IPS-18c (cell line): ENCODE measurements around the gene SEC24D.
"Not testable (repeated sequence)": the region's sequence is repeated elsewhere in the genome, so short reads cannot be mapped to it uniquely, and the experiment has no call there.

Source experiments
- H3K4me3 ChIP-seq: 2 replicates; pipeline ENCODE4 v1.7.0; 2013; ENCODE audit warnings: low read depth, mild to moderate bottlenecking, low read length, moderate library complexity; ENCODE audit not compliant: insufficient read depth
- H3K9me3 ChIP-seq: one replicate; pipeline ENCODE4 v1.6.1; 2013; ENCODE audit warnings: mild to moderate bottlenecking, low read length, moderate library complexity; ENCODE audit not compliant: control insufficient read depth, insufficient read depth

SEC24D gene

DNA sequence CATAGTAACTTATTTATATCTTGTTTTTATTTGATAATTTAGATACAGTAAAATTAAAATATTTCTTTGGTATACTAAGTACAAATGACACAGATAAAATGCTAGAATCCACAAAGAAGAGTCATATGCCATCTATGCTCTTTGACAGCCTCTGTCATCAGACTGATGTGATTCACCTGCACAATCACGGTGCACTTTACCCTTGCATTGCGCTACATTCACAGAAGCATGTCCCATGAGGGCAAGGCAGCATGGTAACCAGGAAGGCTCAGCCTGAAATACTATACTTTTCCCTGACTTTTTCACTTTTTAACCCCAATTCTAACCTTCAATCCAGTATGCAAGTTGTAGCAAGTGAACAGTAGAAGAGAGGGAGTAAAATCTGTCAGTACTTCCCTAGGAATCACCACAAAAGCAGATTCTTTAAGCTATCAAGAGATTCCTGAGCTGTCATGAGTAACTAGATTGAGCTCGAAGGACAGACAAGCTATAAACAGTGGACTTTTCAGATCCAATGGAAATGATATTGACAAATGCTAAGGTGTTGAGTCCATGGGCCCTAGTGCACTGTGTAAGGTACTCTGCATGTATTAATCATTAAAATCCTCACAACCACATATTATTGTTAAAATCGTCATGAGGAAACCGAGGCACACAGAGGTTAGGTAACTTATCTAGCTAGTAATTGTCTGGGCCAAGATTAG is 14.2 kb downstream of the SEC24D start:
- Histone ChIP-seq H3K9me3 (no peaks in the 10 kb centered on the region), H3K4me3 (no peak overlapping the region)

DNA sequence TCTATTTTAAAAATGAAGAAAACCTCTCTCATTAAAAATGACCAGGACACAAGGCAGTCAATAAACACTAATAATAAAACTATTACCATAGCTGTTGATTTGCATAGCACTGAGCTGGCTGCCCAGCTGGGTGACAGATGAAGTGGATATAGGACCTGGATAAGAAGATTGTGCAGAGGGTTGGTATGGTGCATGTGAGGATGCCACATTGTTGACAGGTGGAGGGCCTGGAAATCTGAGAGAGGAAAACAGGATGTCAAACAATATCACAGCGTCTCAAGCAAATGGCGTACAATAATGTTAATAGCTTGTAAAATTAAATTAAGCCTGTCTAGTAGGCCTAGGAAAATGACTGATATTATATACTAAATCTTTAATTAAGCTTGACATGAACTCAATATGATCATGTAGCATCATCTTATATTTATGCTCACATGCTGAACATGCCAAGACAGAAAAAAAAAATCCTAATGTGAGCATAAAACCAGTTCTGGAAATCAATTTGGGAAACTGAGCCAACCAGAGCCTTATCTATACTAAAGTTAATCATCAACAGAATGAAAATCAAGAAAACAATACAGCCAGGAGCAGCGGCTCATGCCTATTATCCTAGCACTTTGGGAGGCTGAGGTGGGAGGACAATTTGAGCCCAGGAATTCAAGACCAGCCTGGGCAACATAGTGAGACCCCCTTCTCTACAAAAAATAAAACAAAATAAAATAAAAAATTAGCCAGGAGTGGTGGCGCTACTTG is 18.6 kb downstream of the SEC24D start:
- Histone ChIP-seq H3K4me3 (no peak overlapping the region), H3K9me3 (no peaks in the 10 kb centered on the region)

DNA sequence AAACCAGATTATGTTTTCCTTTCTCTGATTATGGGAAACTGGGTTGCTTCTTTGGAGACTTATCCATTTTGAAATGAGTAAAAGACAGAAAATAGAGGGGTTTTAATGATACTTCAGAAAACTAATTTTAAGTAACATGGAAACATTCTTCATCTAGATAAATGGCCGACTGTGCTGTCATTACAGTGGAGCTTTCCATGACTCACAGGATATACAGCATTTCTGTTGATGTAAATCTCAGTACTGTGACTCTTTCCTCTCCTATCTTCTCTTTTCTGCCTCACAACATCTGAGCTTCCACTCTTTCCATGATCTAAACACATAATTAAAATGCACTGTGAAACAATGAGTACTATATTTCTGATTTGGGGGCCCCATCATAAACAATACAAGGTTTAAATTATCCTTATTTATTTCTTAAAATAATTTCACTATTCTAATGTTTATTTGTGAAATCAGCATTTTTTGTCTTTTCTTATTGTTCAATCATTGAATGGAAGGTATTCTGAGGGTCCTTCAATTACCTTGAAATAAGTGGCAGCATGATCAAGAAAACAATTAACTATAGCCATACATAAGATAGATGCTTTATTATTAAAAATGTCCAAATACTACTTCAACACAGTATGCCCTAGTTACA is 19.3 kb downstream of the SEC24D start:
- Histone ChIP-seq H3K9me3 (no peaks in the 10 kb centered on the region), H3K4me3 (no peak overlapping the region)

DNA sequence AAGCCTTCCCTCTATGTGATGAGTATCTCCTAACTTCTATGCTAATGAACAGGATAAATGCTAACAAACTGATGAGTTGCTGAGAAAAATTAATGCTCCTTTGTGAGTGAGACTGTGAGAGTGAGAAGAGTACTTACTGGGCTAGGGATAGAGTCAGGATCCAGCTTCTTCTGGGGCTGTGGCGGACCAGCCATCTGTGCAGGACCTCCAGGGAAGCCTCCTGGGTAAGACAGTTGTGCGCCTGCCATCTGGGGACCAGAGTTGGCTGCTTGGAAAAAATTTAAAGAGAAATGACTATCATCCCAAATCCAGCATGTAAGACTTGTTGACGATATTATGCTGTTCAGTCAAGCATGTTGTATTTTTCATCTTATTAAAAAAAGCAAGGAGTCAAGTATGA is 21.0 kb downstream of the SEC24D start:
- H3K9me3 ChIP-seq, result no peaks in the 10 kb centered on the region

DNA sequence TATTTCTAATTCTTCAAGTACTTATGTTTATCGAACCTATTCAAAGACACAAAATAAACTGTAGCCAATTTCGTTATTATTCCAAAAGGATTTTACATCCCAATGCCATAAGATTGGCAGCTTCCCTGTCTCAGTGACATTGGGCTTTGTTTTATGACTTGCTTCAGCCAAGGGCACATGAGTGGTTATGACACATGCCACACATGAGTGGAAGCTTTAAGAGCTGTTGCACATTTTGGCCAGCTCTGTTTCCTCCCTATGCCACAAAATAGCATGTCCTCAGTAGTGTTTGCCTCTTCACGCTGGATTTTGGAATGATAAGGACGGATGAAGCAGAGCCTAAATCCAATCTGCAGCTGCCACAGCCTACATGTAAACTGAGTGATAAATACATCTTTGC is 21.9 kb downstream of the SEC24D start:
- Histone ChIP-seq H3K9me3 (no peaks in the 10 kb centered on the region), H3K4me3 (no peak overlapping the region)

More for the DNA sequence above, 21.0 kb downstream of the SEC24D start:
- H3K4me3 ChIP-seq, result no peak overlapping the region

DNA sequence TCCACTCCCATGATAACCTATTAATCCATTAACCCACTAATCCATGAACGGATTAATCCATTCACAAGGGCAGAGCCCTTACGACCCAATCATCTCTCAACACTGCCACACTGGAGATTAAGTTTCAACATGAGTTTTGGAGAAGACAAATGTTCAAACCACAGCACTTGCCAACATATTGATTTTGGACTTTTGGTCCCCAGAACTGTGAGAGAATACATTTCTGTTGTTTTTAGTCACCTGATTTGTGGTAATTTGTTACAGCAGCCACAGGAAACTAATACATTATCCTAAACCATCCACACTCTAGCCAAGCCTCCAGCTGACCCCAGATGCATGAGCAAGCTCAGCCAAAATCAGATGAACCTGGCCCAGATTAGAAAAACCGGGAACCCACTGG is 22.4 kb downstream of the SEC24D start:
- Histone ChIP-seq H3K4me3 (no peak overlapping the region), H3K9me3 (no peaks in the 10 kb centered on the region)

DNA sequence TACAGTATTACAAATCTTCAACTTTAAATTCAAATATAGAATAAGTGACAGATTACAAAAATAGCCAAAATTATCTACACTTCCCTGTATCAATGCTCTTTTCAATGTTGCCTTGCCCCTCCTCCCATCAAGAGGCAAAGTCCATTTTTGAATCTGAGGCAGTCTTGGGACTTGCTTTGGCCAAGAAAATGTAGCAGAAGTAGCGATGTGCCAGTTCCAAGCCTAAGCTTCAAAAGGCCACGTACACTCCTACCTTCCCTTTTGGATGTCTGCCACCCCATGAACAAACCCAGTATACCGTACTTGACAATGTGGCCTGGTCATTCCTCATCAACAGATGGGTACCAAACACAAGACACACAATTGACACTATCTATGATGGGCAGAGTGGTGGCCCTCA is 24.1 kb downstream of the SEC24D start:
- no peaks in the 10 kb centered on the region for H3K9me3 ChIP-seq
- no peak overlapping the region for H3K4me3 ChIP-seq

DNA sequence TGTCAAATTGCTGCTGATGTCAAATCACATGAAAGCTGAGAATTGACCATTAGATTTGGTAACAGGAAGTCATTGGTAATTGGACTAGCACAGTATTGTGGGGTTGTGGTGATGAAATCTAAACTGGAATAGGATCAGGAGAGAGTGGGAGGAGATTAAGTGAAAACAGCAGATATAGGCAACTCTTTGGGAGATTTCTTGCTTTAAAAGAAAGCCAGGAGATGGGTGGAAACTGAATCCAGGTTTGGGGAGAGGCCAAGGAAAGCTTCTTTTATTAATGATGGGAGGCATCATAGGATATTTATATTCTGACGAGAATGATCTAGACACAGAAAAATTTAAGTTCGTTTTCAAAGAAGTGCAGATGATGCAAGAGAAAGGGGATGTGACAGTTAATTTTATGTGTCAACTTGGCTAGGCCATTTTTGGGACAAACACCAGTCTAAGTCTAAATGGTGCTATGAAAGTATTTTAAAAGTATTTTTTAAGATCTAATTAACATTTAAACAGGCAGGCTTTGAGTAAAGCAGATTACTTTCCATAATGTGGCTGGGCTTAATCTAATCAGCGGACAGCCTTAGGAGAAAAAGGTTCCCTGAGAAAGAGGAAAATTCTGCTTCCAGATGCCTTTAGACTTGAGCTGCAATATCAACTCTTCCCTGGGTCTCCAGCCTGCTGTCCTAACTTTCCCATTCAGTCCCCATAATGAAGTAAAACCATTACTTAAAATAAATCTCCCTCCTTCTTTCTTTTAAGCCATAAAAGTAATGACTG is 24.7 kb downstream of the SEC24D start:
- H3K9me3 ChIP-seq, result no peaks in the 10 kb centered on the region
- H3K4me3 ChIP-seq, result no peak overlapping the region

DNA sequence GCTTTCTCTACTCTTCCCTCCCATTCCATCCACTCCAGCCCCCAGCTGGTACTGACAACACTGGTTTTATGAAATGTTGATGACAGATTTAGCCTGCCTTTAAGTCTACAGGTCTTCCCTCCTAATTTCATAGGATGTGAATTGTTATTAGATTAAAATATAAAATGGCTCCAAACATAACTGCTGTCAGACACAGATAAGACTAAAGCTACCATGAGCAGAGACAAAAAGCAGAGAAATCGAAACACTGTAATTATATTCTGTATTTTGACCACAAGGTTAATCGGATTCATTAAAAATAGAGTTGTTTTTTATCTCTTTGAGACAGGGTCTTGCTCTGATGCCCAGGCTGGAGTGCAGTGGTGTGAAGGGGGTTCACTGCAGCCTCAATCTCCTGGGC is 28.3 kb downstream of the SEC24D start:
- H3K9me3 ChIP-seq, result no peaks in the 10 kb centered on the region
- H3K4me3 ChIP-seq, result no peak overlapping the region

DNA sequence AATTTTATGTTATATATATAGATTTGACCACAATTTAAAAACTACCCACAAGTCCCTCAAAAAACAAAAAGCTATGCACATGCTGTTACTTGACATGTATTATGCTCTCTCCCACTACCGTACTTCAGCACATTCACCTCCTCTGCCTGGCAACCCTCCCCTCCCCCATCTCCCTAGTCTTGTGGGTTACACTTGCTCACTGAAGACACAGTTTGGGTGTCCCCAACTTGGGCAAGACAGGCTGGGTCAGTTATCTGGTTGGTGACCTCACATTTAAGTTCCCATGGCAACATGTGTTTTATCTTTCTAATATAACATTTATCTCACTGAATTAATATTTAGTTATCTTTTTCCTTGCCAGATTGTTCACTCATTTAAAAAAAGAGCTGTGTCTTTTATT is 32.7 kb downstream of the SEC24D start:
- Histone ChIP-seq H3K9me3 (no peaks in the 10 kb centered on the region), H3K4me3 (no peak overlapping the region)

DNA sequence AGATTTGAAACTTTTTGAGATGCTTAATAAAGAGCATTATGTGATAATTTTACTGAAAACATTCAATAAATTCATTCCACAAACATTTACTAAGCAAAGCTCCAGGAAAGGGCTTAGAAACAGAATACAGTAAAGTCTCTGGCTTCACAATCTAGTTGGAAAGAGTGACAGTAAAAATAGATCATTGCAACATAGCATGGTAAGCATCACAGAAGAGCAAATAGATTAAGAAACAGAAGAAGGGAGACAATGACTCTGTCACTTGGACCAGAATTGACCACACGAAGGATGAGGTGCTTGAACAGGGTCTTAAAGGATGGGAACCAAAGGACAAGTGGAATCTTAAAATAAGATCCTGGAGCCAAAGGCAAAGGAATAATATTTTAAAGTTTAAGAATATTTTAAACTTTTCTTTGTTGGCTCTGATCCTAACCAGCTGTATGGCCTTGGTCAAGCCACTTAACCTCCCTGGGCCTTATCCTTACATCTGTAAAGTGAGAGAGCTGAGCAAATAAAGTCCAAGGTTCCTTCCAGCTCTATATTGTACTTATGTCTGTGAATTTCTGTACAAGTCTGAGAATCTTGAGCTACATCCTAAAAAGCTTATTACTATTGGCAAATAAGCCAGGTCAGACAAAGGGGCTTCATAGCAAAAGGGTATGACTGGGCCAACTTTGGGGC is 33.9 kb downstream of the SEC24D start:
- H3K4me3 ChIP-seq, result no peak overlapping the region
- no peaks in the 10 kb centered on the region for H3K9me3 ChIP-seq

DNA sequence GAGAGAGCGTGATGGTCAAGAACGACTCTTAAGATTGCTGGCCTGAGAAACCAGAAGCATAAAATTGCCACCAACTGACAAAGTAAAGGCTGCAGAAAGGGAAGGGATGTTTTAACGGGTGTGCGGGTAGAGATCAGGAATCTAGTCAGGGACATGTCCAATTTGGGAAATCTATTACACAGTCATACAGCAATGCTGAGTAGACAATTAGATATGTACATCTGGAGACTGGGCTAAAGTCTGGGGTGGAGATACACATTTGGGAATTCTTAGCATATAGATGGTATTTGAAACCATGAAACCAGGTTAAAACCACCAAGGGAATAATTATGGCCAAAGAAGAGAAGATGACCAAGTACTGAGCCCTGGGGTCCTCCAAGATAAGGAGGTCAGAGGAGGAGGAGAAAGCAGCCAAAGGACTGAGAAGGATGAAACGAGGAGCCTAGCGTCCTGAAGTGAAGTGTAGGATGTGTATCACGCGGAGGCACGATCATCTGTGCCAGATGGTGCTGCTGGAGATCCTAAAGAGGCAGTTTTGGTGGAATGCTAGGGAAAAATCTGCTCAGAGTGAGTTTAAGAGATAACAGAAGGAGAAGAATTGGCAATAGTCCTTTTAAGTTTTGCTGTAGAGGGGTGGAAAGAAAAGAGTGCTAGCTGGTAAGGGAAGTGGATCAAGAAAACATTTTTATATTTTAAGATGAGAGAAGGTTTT is 36.5 kb downstream of the SEC24D start:
- Histone ChIP-seq H3K4me3 (no peak overlapping the region), H3K9me3 (no peaks in the 10 kb centered on the region)

DNA sequence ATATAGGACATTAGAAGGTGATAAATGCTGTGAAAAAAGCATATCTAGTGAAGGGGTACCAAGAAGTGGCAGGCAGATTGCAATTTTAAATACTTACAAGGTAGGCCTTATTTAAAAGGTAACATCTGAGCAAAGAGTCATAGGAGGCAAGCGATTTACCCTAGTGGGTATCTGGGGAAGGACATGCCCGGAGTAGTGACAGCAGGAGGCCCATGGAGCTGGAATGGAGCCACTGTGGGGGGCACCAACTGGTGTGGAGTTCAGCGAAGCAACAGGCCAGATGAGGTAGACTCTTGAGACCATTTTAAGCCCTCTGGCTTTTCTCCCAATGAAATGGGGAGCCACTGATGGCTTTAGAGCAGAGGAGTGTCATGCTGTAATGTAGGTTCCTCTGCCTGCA is 37.3 kb downstream of the SEC24D start:
- no peaks in the 10 kb centered on the region for H3K9me3 ChIP-seq
- no peak overlapping the region for H3K4me3 ChIP-seq

DNA sequence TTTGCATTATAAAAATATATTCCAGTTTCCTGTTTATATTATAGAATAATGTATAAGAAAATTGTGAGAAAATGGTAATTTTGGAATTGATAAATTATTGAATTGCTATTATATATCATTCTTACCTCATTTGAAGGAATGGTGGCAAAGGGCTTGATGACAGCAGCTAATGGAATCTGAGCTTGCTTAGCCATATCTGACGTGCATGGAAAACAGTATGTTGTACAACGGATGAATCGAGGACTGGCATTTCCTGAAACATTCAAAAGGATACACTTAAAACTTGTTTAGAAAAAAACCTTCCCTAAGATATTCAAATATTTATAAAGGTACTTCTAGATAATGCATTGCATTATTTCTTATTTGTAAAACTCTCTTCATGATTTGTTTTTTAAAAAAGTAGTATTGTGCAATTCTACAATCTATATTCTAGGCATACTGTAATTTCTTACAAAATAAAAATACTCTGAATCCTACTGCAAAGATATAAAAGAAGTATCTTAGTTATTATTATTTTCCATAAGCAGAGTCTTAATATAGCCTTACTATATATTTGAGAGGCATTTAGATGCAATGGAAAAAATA is 38.3 kb downstream of the SEC24D start:
- H3K9me3 ChIP-seq, result no peaks in the 10 kb centered on the region
- H3K4me3 ChIP-seq, result no peak overlapping the region

DNA sequence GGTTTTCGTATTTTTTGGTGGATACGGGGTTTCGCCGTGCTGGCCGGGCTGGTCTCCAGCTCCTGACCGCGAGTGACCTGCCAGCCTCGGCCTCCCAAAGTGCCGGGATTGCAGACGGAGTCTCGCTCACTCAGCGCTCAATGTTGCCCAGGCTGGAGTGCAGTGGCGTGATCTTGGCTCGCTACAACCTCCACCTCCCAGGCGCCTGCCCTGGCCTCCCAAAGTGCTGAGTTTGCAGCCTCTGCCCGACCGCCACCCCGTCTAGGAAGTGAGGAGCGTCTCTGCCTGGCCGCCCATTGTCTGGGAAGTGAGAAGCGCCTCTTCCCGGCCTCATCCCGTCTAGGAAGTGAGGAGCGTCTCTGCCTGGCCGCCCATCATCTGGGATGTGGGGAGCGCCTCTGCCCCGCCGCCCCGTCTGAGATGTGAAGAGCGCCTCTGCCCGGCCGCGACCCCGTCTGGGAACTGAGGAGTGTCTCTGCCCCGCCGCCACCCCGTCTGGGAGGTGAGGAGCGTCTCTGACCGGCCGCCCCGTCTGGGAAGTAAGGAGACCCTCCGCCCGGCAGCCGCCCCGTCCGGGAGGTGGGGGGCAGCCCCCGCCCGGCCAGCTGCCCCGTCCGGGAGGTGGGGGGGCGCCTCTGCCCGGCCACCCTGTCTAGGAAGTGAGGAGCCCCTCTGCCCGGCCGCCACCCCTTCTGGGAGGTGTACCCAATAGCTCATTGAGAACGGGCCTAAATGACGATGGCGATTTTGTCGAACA is 44.1 kb downstream of the SEC24D start:
- H3K4me3 ChIP-seq, H3K9me3 ChIP-seq: not testable (repeated sequence)

DNA sequence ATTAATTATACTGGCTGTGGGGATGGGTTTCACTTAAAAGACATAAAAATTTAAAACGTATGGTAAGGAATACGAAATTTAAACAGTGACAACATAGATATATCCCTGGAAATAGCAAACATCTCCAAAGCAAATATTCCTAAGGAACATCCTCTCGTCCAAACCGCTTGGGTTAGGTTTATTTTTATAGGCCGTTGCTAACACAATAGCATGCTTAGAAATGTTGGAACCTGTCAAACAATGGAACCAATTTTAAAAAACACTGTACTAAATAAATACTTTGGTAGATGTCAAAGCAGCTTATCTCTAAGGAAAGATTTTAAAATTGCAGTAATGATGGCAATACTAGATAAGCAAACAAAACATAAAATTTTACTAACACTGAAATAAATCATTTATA is 45.4 kb downstream of the SEC24D start:
- no peaks in the 10 kb centered on the region for H3K9me3 ChIP-seq
- H3K4me3 ChIP-seq, result no peak overlapping the region
